Measurements from ENCODE around the gene KLHL2.
"Not testable (repeated sequence)": the region's sequence is repeated elsewhere in the genome, so short reads cannot be mapped to it uniquely, and the experiment has no call there.

KLHL2 gene

GRCh38 chr4:165207431-165208220, at the start of gene KLHL2:
TSS of gene KLHL2 (plus strand) at chr4:165207561. CDS start at chr4:165207877, 316 bp downstream.
- no peak for TF ChIP-seq CTCF (IDR thresholded peaks at IDR 0.05; ENCODE audit: low read depth, low read length)
- H3K4me3 ChIP-seq (ENCODE audit: low read depth, low read length), result peak within 1 kb of the TSS; percentile 78

GRCh38 chr4:165158762-165159161, 48.6 kb upstream of the KLHL2 start:
- no peak overlapping the region for H3K4me3 ChIP-seq (ENCODE audit: low read depth, low read length)
- TF ChIP-seq CTCF (IDR thresholded peaks at IDR 0.05; ENCODE audit: low read depth, low read length), result no peak

GRCh38 chr4:165164257-165164656, 43.1 kb upstream of the KLHL2 start:
- no peak for TF ChIP-seq CTCF (IDR thresholded peaks at IDR 0.05; ENCODE audit: low read depth, low read length)
- H3K4me3 ChIP-seq (ENCODE audit: low read depth, low read length), result no peak overlapping the region

- H3K4me3 ChIP-seq (ENCODE audit: low read depth, low read length), result not testable (repeated sequence)
Observed at GRCh38 chr4:165166872-165167271, 40.5 kb upstream of the KLHL2 start.

GRCh38 chr4:165167650-165168049, 39.7 kb upstream of the KLHL2 start:
- no peak overlapping the region for H3K4me3 ChIP-seq (ENCODE audit: low read depth, low read length)
- TF ChIP-seq CTCF (IDR thresholded peaks at IDR 0.05; ENCODE audit: low read depth, low read length), result no peak

GRCh38 chr4:165170819-165171218, 36.5 kb upstream of the KLHL2 start:
- H3K4me3 ChIP-seq (ENCODE audit: low read depth, low read length), result no peak overlapping the region
- TF ChIP-seq CTCF (IDR thresholded peaks at IDR 0.05; ENCODE audit: low read depth, low read length), result no peak

- not testable (repeated sequence) for H3K4me3 ChIP-seq (ENCODE audit: low read depth, low read length)
Observed at GRCh38 chr4:165175470-165175869, 31.9 kb upstream of the KLHL2 start.

GRCh38 chr4:165175879-165176278, 31.5 kb upstream of the KLHL2 start:
- no peak for TF ChIP-seq CTCF (IDR thresholded peaks at IDR 0.05; ENCODE audit: low read depth, low read length)
- no peak overlapping the region for H3K4me3 ChIP-seq (ENCODE audit: low read depth, low read length)
